Endometrial microvascular endothelial cells (primary cell): ENCODE results near the gene ACOT11. TPM values are rescaled to one million over a fixed set of nuclear protein-coding genes. Genes with fewer than 3 reads are reported as not detected.

Source experiments
- in situ Hi-C: cut with HindIII; loops from 2 replicates; pipeline ENCODE4 v1.10.0; 2017; ENCODE audit warnings: low sequenced_read_pairs, low pct_unique_long_range_greater_than_20kb; ENCODE audit errors: inconsistent ontology term
- total RNA-seq: library from RNA; depleted of rRNA; stranded (reverse); fragments of >200 nt; gene quantifications from one replicate; pipeline ENCODE4 v1.2.3, GENCODE V29; 2015; ENCODE audit errors: inconsistent ontology term

Gene ACOT11
- total RNA-seq, 1 donor from 2014 or later, result 6.4 TPM

- in situ Hi-C loops, result no loop called here
These were observed 54.5 kb downstream of the ACOT11 start for GRCh38 chr1:54602554-54602953.

GRCh38 chr1:54603241-54603640, 55.2 kb downstream of the ACOT11 start:
- in situ Hi-C loops, result no loop called here

- in situ Hi-C loops, result no loop called here
These were observed 56.0 kb downstream of the ACOT11 start for GRCh38 chr1:54604051-54604450.

- in situ Hi-C loops, result no loop called here
These were observed 56.7 kb downstream of the ACOT11 start for GRCh38 chr1:54604572-54605370.

GRCh38 chr1:54606096-54606989, 58.3 kb downstream of the ACOT11 start:
- in situ Hi-C loops, result no loop called here

GRCh38 chr1:54606990-54607325, 58.9 kb downstream of the ACOT11 start:
- in situ Hi-C loops, result no loop called here

- in situ Hi-C loops, result no loop called here
These were observed 60.0 kb downstream of the ACOT11 start for GRCh38 chr1:54607821-54608565.

GRCh38 chr1:54608566-54609230, 60.7 kb downstream of the ACOT11 start:
- in situ Hi-C loops, result no loop called here

GRCh38 chr1:54609301-54609921, 61.4 kb downstream of the ACOT11 start:
- in situ Hi-C loops, result no loop called here

- in situ Hi-C loops, result no loop called here
These were observed 62.0 kb downstream of the ACOT11 start for GRCh38 chr1:54610048-54610447.

- in situ Hi-C loops, result no loop called here
These were observed 62.9 kb downstream of the ACOT11 start for GRCh38 chr1:54610601-54611580.

- in situ Hi-C loops, result no loop called here
These were observed 63.6 kb downstream of the ACOT11 start for GRCh38 chr1:54611621-54612020.

- in situ Hi-C loops, result no loop called here
These were observed 66.0 kb downstream of the ACOT11 start for GRCh38 chr1:54614024-54614423.

GRCh38 chr1:54614563-54614962, 66.5 kb downstream of the ACOT11 start:
- in situ Hi-C loops, result no loop called here

- in situ Hi-C loops, result no loop called here
These were observed 67.7 kb downstream of the ACOT11 start for GRCh38 chr1:54615531-54616279.

GRCh38 chr1:54619749-54620148, 71.7 kb downstream of the ACOT11 start:
- in situ Hi-C loops, result no loop called here
